GM12878 (cell line): ENCODE data around the gene GPR158. TPM values are rescaled to one million over a fixed set of nuclear protein-coding genes. Genes with fewer than 3 reads are reported as not detected.

Experiments
- CUX1 ChIP-seq: IDR thresholded peaks from 2 replicates; pipeline ENCODE4 v1.6.1; 2012; ENCODE audit warnings: improper control_type of control experiment, low read depth, low read length; ENCODE audit not compliant: insufficient replicate concordance
- ESRRA ChIP-seq: IDR thresholded peaks from 2 replicates; pipeline ENCODE4 v1.6.1; 2012; ENCODE audit warnings: mild to moderate bottlenecking, low read length, improper control_type of control experiment
- KAT2A ChIP-seq: conservative IDR thresholded peaks from 2 replicates; pipeline ENCODE4 v1.6.1; 2011; ENCODE audit warnings: low read depth, low read length; ENCODE audit not compliant: control insufficient read depth
- LARP7 ChIP-seq: fragments of 450-650 bp; IDR thresholded peaks from 2 replicates; pipeline ENCODE4 v1.6.1; 2017; ENCODE audit warnings: mild to moderate bottlenecking
- MTA3 ChIP-seq: IDR thresholded peaks from 2 replicates; pipeline ENCODE4 v1.6.1; 2012; ENCODE audit warnings: low read length, inconsistent platforms, borderline replicate concordance
- NKRF ChIP-seq: fragments of 450-650 bp; conservative IDR thresholded peaks from 2 replicates; pipeline ENCODE4 v1.6.1; 2017; ENCODE audit warnings: mild to moderate bottlenecking, moderate library complexity
- NR2C2 ChIP-seq: IDR thresholded peaks from 2 replicates; pipeline ENCODE4 v1.6.1; 2011; ENCODE audit warnings: borderline replicate concordance, low read depth; ENCODE audit not compliant: control insufficient read depth, insufficient read length
- TCF7 ChIP-seq: IDR thresholded peaks from 2 replicates; pipeline ENCODE4 v1.6.1; 2014; ENCODE audit warnings: antibody characterized with exemption, borderline replicate concordance
- polyA plus RNA-seq, 11 experiments: library from polyadenylated mRNA; depleted of rRNA in 4 of 11; unstranded in 6 of 11; stranded (reverse) in 5 of 11; fragments of >200 nt; fragmentation: Nextera tagmentation in 4 of 11; fragmentation: Illumina TruSeq in 1 of 11; extraction: Ambion mirVana in 4 of 11; extraction: Trizol in 1 of 11; gene quantifications; 1 replicate in 1 of 11; 2 replicates in 10 of 11; pipeline versions ENCODE4 v1.2.1 to v1.2.3, GENCODE V29; 2011 to 2016; ENCODE audit warnings: inconsistent platforms in 2 of 11, missing spikeins in 2 of 11, low read depth in 1 of 11
- total RNA-seq, 4 experiments: library from RNA; depleted of rRNA in 3 of 4; stranded (reverse); fragments of >200 nt in 3 of 4; fragmentation: Illumina TruSeq in 1 of 4; extraction: Trizol in 1 of 4; gene quantifications; 2 replicates each; pipeline versions ENCODE4 v1.2.1 to v1.2.3, GENCODE V29; 2013 to 2021

The GPR158 gene
- total and polyA plus RNA-seq, 10 of the 15 experiments (the other 5 are each of a cell fraction or from before 2014, with no cell fraction given): not detected

- TF ChIP-seq LARP7: no peak
- TF ChIP-seq CUX1: no peak
- TF ChIP-seq TCF7: no peak
- TF ChIP-seq NKRF: no peak
- no peak for TF ChIP-seq NR2C2
- no peak for TF ChIP-seq ESRRA
- TF ChIP-seq MTA3: no peak
- TF ChIP-seq KAT2A: no peak
Measured at GRCh38 chr10:25210265-25210664, 35.5 kb downstream of the GPR158 start (continued).
